ENCODE data around the gene TST. TPM values are rescaled to one million over a fixed set of nuclear protein-coding genes. Genes with fewer than 3 reads are reported as not detected.

Gene TST
- total and polyA plus RNA-seq, 2 donors (not counting 3 experiments of a cell fraction or from before 2014, with no cell fraction given) = 39.2 to 95.1 TPM

- Histone ChIP-seq H3K9me3 (replicated peaks; ENCODE audit: control insufficient read depth, insufficient read depth, low read length) (no peaks in the 10 kb centered on the region), H3K4me3 (replicated peaks in 1 of 3; ENCODE audit: insufficient read depth in 1 of 3, low read depth in 1 of 3, low read length in 3 of 3) (no peak overlapping the region), H4K20me1 (replicated peaks; ENCODE audit: control insufficient read depth, extremely low read depth, insufficient read depth, low read length) (no peaks in the 10 kb centered on the region), H3K9ac (replicated peaks; ENCODE audit: extremely low read depth, insufficient read depth, low read length) (no peak overlapping the region), H3K36me3 (ENCODE audit: control insufficient read depth in 2 of 2, extremely low read depth in 1 of 2, insufficient read depth in 2 of 2, low read length in 2 of 2) (peaks cover 3 to 44% of the 10 kb centered on the region in 2 experiments), H3K27me3 (ENCODE audit: control insufficient read depth in 2 of 2, insufficient read depth in 2 of 2, low read length in 2 of 2) (no peaks in the 10 kb centered on the region), H3K9me1 (replicated peaks; ENCODE audit: control insufficient read depth, extremely low read depth, insufficient read depth, low read length) (no peaks in the 10 kb centered on the region), H3K4me1 (ENCODE audit: control insufficient read depth, extremely low read depth, insufficient read depth, low read length) (peaks cover 7% of the 10 kb centered on the region), H3K79me2 (ENCODE audit: control insufficient read depth, insufficient read depth, low read length) (peaks cover 3% of the 10 kb centered on the region), H3K27ac (ENCODE audit: insufficient read depth, low read depth, low read length) (no peak overlapping the region), H2AFZ (ENCODE audit: low read depth, low read length) (no peak overlapping the region), H3K4me2 (ENCODE audit: insufficient read depth, low read length) (no peak overlapping the region)
- no TSS peak for BruUV-seq (replicated peaks)
- dilution Hi-C loops (cut with MboI; ENCODE audit: extremely low pct_ligation_motif_present, low sequenced_read_pairs) (no loop called here), intact Hi-C loops (cut with micrococcal nuclease) (no loop called here)
- DNase-seq (ENCODE audit: low read depth, low spot score) = no peak
- FAIRE-seq = no peak
- CTCF ChIA-PET = interaction anchor here (1.2 kb wide), 1 partner anchor 34 kb away, joined by 4 read pairs; no protein-coding TSS in a partner anchor
- POLR2A ChIA-PET = no interaction called here
- no peak for TF ChIP-seq JUN (IDR thresholded peaks at IDR 0.05; ENCODE audit: borderline replicate concordance, insufficient read depth, insufficient read length, low read depth)
- no peak for TF ChIP-seq EZH2 (IDR thresholded peaks at IDR 0.05; ENCODE audit: borderline replicate concordance, low read depth, low read length, severe bottlenecking)
- no peak for TF ChIP-seq POLR2A (IDR thresholded peaks at IDR 0.05; ENCODE audit: low read depth, low read length)
- TF ChIP-seq POLR2AphosphoS5 (IDR thresholded peaks at IDR 0.05; ENCODE audit: insufficient read depth, low read depth, low read length) = no peak
- TF ChIP-seq, protein P1, sequence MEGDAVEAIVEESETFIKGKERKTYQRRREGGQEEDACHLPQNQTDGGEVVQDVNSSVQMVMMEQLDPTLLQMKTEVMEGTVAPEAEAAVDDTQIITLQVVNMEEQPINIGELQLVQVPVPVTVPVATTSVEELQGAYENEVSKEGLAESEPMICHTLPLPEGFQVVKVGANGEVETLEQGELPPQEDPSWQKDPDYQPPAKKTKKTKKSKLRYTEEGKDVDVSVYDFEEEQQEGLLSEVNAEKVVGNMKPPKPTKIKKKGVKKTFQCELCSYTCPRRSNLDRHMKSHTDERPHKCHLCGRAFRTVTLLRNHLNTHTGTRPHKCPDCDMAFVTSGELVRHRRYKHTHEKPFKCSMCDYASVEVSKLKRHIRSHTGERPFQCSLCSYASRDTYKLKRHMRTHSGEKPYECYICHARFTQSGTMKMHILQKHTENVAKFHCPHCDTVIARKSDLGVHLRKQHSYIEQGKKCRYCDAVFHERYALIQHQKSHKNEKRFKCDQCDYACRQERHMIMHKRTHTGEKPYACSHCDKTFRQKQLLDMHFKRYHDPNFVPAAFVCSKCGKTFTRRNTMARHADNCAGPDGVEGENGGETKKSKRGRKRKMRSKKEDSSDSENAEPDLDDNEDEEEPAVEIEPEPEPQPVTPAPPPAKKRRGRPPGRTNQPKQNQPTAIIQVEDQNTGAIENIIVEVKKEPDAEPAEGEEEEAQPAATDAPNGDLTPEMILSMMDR (IDR thresholded peaks at IDR 0.05; ENCODE audit: extremely low read depth in 1 of 2, insufficient read depth in 1 of 2, low read depth in 1 of 2, low read length in 2 of 2) = no peak
- TF ChIP-seq FOS (IDR thresholded peaks at IDR 0.05; ENCODE audit: borderline replicate concordance, insufficient read depth, low read length) = no peak
- no peak for TF ChIP-seq GATA2 (IDR thresholded peaks at IDR 0.05; ENCODE audit: insufficient read depth, insufficient read length, low read depth, low read length)
- TF ChIP-seq MYC (IDR thresholded peaks at IDR 0.05; ENCODE audit: low read depth, low read length) = no peak
- no peak for TF ChIP-seq MAX (IDR thresholded peaks at IDR 0.05; ENCODE audit: insufficient read depth, insufficient read length)
Observed at GRCh38 chr22:37056246-37056645, 37.0 kb upstream of the TST start.
